ENCODE measurements around the gene SKAP1.

- TF ChIP-seq CTCF (IDR thresholded peaks at IDR 0.05) (no peak), ZFX (IDR thresholded peaks at IDR 0.05; ENCODE audit: borderline replicate concordance) (no peak)
Measured at GRCh38 chr17:48143629-48144028, 286.4 kb downstream of the SKAP1 start.
